WTC11 (cell line): Measurements from ENCODE around the gene MPND. TPM values are rescaled to one million over a fixed set of nuclear protein-coding genes. Genes with fewer than 3 reads are reported as not detected.

ENCODE experiments used
- ATAC-seq: fragments of 200-7000 bp; cut with Tn5 transposase; 2 replicates; pipeline ENCODE4 v1.10.0; 2021; ENCODE audit warnings: mild to moderate bottlenecking, moderate library complexity
- CTCF ChIA-PET: fragments of 300-600 bp; sonication (Branson Sonifier 250); formaldehyde crosslinking; loops from one replicate; lab custom pipeline; 2021; ENCODE audit warnings: antibody characterized with exemption; lab: Charles Lee
- POLR2A ChIA-PET: fragments of 350-600 bp; sonication (Branson Sonifier 250); formaldehyde crosslinking; loops from one replicate; lab custom pipeline; 2021; ENCODE audit warnings: antibody characterized with exemption; lab: Charles Lee
- DNase-seq: peaks from one replicate; pipeline ENCODE4 v3.0.0; 2021; ENCODE audit warnings: low spot score
- H3K27ac Mint-ChIP-seq: 2 replicates; pipeline ENCODE4 v1.8.0; 2021; ENCODE audit warnings: mixed read lengths
- H3K27me3 Mint-ChIP-seq: 2 replicates; pipeline ENCODE4 v1.8.0; 2021; ENCODE audit warnings: low read depth, mild to moderate bottlenecking, moderate library complexity, mixed read lengths
- H3K36me3 Mint-ChIP-seq: 2 replicates; pipeline ENCODE4 v1.8.0; 2021; ENCODE audit warnings: mixed read lengths
- H3K4me1 Mint-ChIP-seq: 2 replicates; pipeline ENCODE4 v1.8.0; 2022; ENCODE audit warnings: mixed read lengths
- H3K4me3 Mint-ChIP-seq: 2 replicates; pipeline ENCODE4 v1.8.0; 2021; ENCODE audit warnings: mild to moderate bottlenecking, moderate library complexity, mixed read lengths
- H3K9me3 Mint-ChIP-seq: 2 replicates; pipeline ENCODE4 v1.8.0; 2021; ENCODE audit warnings: mixed read lengths
- CREB1 ChIP-seq: sonication (generic); formaldehyde crosslinking; IDR thresholded peaks from 2 replicates; pipeline ENCODE4 v1.8.0; 2023; ENCODE audit warnings: mild to moderate bottlenecking, missing genetic modification reagents
- FOXJ3 ChIP-seq: sonication (generic); formaldehyde crosslinking; IDR thresholded peaks from 2 replicates; pipeline ENCODE4 v1.9.0; 2021; ENCODE audit warnings: missing genetic modification reagents, mild to moderate bottlenecking, borderline replicate concordance
- IRF2 ChIP-seq: sonication (generic); formaldehyde crosslinking; IDR thresholded peaks from 2 replicates; pipeline ENCODE4 v1.8.0; 2022; ENCODE audit warnings: low read depth, missing genetic modification reagents, borderline replicate concordance
- KAT7 ChIP-seq: sonication (generic); formaldehyde crosslinking; IDR thresholded peaks from 2 replicates; pipeline ENCODE4 v1.8.1; 2023; ENCODE audit warnings: missing genetic modification reagents, mild to moderate bottlenecking, borderline replicate concordance
- MXD4 ChIP-seq: fragments of 250-450 bp; sonication (Bioruptor Pico); IDR thresholded peaks from 2 replicates; pipeline ENCODE4 v1.8.0; 2021; ENCODE audit warnings: mild to moderate bottlenecking, moderate library complexity, borderline replicate concordance
- NR1H2 ChIP-seq: sonication (generic); formaldehyde crosslinking; IDR thresholded peaks from 2 replicates; pipeline ENCODE4 v1.9.0; 2021; ENCODE audit warnings: mild to moderate bottlenecking, moderate library complexity, missing genetic modification reagents
- NR3C1 ChIP-seq: sonication (generic); formaldehyde crosslinking; conservative IDR thresholded peaks from 2 replicates; pipeline ENCODE4 v1.8.1; 2023; ENCODE audit warnings: low read depth, mild to moderate bottlenecking, missing genetic modification reagents
- SMAD4 ChIP-seq: sonication (generic); formaldehyde crosslinking; IDR thresholded peaks from 2 replicates; pipeline ENCODE4 v1.8.0; 2022; ENCODE audit warnings: mild to moderate bottlenecking, missing genetic modification reagents
- ZBTB21 ChIP-seq: sonication (generic); formaldehyde crosslinking; IDR thresholded peaks from 2 replicates; pipeline ENCODE4 v1.8.1; 2023; ENCODE audit warnings: mild to moderate bottlenecking, missing genetic modification reagents, borderline replicate concordance
- ZNF121 ChIP-seq: sonication (generic); formaldehyde crosslinking; IDR thresholded peaks from 2 replicates; pipeline ENCODE4 v1.8.0; 2023; ENCODE audit warnings: missing genetic modification reagents
- ZNF416 ChIP-seq: fragments of 250-450 bp; sonication (Bioruptor Pico); IDR thresholded peaks from 2 replicates; pipeline ENCODE4 v1.9.0; 2021; ENCODE audit warnings: mild to moderate bottlenecking, inconsistent platforms
- ZNF423 ChIP-seq: fragments of 250-450 bp; sonication (Bioruptor Pico); IDR thresholded peaks from 2 replicates; pipeline ENCODE4 v2.1.2; 2022; ENCODE audit warnings: mild to moderate bottlenecking, moderate library complexity
- total RNA-seq: library from RNA; stranded (reverse); gene quantifications from 3 replicates; pipeline ENCODE4 v1.2.3, GENCODE V29; 2021
- TF ChIP-seq, protein P1 (sequence below): fragments of 250-450 bp; sonication (Bioruptor Pico); IDR thresholded peaks from 2 replicates; pipeline ENCODE4 v1.9.0; 2021; ENCODE audit warnings: mild to moderate bottlenecking
- TF ChIP-seq, protein P2 (sequence below): sonication (generic); formaldehyde crosslinking; IDR thresholded peaks from 2 replicates; pipeline ENCODE4 v1.8.1; 2023; ENCODE audit warnings: mild to moderate bottlenecking, missing genetic modification reagents, moderate library complexity
- TF ChIP-seq, protein P3 (sequence below): sonication (generic); formaldehyde crosslinking; IDR thresholded peaks from 2 replicates; pipeline ENCODE4 v1.8.0; 2022; ENCODE audit warnings: mild to moderate bottlenecking, missing genetic modification reagents
- TF ChIP-seq, protein P4 (sequence below): sonication (generic); formaldehyde crosslinking; IDR thresholded peaks from 2 replicates; pipeline ENCODE4 v1.8.1; 2022; ENCODE audit warnings: low read depth, mild to moderate bottlenecking, moderate library complexity, missing genetic modification reagents, borderline replicate concordance

MPND gene
- total RNA-seq, 1 experiment from 2014 or later: 28.3 TPM

DNA sequence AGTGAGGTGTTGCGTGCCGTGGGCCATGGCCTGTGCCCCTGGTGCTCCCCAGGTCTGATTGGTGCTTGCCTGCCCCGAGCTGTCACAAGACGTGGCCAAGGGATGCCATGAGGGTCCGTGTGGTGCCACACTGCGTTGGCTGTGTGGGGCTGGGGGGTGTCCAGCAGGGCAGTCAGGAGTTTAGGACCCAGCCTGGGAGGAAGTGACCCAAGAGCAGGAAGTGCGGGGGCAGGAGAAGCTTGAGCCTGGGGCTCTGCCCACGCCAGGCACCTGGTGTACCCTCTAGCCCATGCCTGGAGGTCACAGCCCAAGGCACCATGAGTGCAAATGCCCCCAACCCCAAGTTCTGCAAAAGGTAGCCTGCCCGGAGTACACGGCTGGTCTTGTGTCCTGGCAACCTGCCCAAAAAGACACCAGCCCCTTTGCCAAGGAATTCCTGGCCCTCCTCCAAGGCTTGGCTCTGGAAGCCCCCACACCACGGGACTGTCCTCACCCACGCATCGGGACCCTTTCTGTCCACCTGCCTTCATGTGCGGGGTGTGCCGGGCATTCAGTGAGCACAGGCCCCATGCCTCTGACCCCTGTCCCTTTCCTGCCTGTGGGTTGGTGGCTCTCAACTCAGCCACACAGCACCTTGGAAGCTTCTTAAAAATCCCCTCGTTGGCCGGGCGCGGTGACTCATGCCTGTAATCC, 24.9 kb downstream of the MPND start:
- H3K9me3 Mint-ChIP-seq: no peaks in the 10 kb centered on the region
- POLR2A ChIA-PET: interaction anchor here (0.6 kb wide), 1 partner anchor 1169 kb away, joined by 5 read pairs; no protein-coding TSS in a partner anchor

DNA sequence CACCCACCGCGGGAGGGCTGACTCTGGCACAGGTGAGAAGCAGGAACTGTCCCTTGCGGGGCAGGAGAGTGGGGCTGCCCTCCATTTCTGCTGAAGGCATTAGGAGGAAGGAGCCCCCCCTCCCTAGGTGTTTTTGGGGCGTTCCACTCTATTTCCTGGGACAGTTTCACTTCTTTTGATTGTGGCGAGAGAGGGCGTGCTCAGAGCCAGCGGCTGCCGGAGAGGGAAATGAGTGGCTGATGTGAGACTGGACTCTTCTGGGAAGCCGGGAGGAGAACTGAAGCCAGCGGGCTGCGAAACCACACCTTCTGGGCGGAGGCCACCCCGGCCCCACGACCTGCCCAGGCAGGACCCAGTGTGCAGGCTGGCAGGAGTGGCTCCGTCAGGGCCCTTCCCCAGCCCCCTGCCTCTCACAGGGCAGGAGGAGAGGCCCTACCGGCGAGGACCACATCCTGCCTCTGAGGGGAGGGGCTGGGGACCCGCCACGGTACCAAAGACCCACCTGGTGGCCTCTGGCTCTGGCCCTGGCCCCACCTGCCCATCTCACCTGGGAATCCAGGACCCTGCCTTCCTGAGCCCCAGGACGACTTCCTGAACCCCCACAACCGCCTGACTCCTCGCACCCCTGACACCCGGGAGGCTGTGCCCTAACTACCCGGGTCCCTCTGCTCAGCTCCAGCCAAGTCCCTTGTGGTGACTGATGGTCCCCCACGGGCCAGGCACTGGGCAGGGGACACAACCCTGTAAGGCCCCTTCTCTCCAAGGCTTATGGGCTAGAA, 25.9 kb downstream of the MPND start:
- POLR2A ChIA-PET: interaction anchor here (1.4 kb wide), 1 partner anchor 22 kb away, joined by 7 read pairs; no protein-coding TSS in a partner anchor
- Mint-ChIP-seq H3K27me3 (no peaks in the 10 kb centered on the region), H3K4me3 (no peak overlapping the region; the same call in 1 of the 2 replicates), H3K27ac (peak overlapping the region; percentile 88), H3K9me3 (no peaks in the 10 kb centered on the region), H3K4me1 (peaks cover 20% of the 10 kb centered on the region), H3K36me3 (no peaks in the 10 kb centered on the region; the same call in 1 of the 2 replicates)
- CTCF ChIA-PET: interaction anchor here (0.6 to 1.8 kb wide), 17 partner anchors 10 to 156 kb away, joined by 3 to 23 read pairs (median 6); partner anchors contain the start of genes CHAF1A, MPND and SH3GL1
- DNase-seq: no peak
- peak; percentile 27 for ATAC-seq
- TF ChIP-seq NR1H2 (CRISPR knock-in tag) (no peak), FOXJ3 (CRISPR knock-in tag) (no peak), MXD4 (CRISPR knock-in tag) (no peak), SMAD4 (CRISPR knock-in tag) (no peak), ZNF416 (CRISPR knock-in tag) (no peak), NR3C1 (no peak), CREB1 (CRISPR knock-in tag) (no peak), ZNF423 (CRISPR knock-in tag) (no peak)
- TF ChIP-seq, protein P1, sequence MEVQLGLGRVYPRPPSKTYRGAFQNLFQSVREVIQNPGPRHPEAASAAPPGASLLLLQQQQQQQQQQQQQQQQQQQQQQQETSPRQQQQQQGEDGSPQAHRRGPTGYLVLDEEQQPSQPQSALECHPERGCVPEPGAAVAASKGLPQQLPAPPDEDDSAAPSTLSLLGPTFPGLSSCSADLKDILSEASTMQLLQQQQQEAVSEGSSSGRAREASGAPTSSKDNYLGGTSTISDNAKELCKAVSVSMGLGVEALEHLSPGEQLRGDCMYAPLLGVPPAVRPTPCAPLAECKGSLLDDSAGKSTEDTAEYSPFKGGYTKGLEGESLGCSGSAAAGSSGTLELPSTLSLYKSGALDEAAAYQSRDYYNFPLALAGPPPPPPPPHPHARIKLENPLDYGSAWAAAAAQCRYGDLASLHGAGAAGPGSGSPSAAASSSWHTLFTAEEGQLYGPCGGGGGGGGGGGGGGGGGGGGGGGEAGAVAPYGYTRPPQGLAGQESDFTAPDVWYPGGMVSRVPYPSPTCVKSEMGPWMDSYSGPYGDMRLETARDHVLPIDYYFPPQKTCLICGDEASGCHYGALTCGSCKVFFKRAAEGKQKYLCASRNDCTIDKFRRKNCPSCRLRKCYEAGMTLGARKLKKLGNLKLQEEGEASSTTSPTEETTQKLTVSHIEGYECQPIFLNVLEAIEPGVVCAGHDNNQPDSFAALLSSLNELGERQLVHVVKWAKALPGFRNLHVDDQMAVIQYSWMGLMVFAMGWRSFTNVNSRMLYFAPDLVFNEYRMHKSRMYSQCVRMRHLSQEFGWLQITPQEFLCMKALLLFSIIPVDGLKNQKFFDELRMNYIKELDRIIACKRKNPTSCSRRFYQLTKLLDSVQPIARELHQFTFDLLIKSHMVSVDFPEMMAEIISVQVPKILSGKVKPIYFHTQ: no peak
- TF ChIP-seq, protein P2, sequence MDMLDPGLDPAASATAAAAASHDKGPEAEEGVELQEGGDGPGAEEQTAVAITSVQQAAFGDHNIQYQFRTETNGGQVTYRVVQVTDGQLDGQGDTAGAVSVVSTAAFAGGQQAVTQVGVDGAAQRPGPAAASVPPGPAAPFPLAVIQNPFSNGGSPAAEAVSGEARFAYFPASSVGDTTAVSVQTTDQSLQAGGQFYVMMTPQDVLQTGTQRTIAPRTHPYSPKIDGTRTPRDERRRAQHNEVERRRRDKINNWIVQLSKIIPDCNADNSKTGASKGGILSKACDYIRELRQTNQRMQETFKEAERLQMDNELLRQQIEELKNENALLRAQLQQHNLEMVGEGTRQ (CRISPR knock-in tag): no peak
- TF ChIP-seq, protein P3, sequence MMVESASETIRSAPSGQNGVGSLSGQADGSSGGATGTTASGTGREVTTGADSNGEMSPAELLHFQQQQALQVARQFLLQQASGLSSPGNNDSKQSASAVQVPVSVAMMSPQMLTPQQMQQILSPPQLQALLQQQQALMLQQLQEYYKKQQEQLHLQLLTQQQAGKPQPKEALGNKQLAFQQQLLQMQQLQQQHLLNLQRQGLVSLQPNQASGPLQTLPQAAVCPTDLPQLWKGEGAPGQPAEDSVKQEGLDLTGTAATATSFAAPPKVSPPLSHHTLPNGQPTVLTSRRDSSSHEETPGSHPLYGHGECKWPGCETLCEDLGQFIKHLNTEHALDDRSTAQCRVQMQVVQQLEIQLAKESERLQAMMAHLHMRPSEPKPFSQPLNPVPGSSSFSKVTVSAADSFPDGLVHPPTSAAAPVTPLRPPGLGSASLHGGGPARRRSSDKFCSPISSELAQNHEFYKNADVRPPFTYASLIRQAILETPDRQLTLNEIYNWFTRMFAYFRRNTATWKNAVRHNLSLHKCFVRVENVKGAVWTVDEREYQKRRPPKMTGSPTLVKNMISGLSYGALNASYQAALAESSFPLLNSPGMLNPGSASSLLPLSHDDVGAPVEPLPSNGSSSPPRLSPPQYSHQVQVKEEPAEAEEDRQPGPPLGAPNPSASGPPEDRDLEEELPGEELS: no peak

More for the DNA sequence above, 24.9 kb downstream of the MPND start:
- DNase-seq: no peak
- TF ChIP-seq ZNF121 (CRISPR knock-in tag): no peak
- no peak for TF ChIP-seq IRF2 (CRISPR knock-in tag)
- TF ChIP-seq ZBTB21: no peak
- TF ChIP-seq KAT7 (CRISPR knock-in tag): no peak
- TF ChIP-seq, protein P4, sequence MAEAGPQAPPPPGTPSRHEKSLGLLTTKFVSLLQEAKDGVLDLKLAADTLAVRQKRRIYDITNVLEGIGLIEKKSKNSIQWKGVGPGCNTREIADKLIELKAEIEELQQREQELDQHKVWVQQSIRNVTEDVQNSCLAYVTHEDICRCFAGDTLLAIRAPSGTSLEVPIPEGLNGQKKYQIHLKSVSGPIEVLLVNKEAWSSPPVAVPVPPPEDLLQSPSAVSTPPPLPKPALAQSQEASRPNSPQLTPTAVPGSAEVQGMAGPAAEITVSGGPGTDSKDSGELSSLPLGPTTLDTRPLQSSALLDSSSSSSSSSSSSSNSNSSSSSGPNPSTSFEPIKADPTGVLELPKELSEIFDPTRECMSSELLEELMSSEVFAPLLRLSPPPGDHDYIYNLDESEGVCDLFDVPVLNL: no peak
- Mint-ChIP-seq H3K27ac (peak overlapping the region; percentile 64; the same call in 1 of the 2 replicates), H3K4me3 (no peak overlapping the region), H3K4me1 (peaks cover 15% of the 10 kb centered on the region), H3K36me3 (peaks cover 3% of the 10 kb centered on the region; the same call in 1 of the 2 replicates), H3K27me3 (no peaks in the 10 kb centered on the region)
- ATAC-seq: no peak
- CTCF ChIA-PET: interaction anchor here (1.0 to 1.4 kb wide), 4 partner anchors 16 to 102 kb away, joined by 3 to 6 read pairs (median 4); no protein-coding TSS in a partner anchor
